KOPT-K1 (cell line): Measurements from ENCODE around the gene ABCC8.
"Not testable (repeated sequence)": the region's sequence is repeated elsewhere in the genome, so short reads cannot be mapped to it uniquely, and the experiment has no call there.

Experiments
- H3K27ac ChIP-seq: fragments of 200-600 bp; sonication (generic); 2 replicates; pipeline ENCODE4 v1.5.1; 2016; ENCODE audit warnings: antibody characterized with exemption, mild to moderate bottlenecking, low read depth, low read length; ENCODE audit not compliant: poor library complexity, severe bottlenecking
- H3K36me3 ChIP-seq: fragments of 200-600 bp; sonication (generic); 2 replicates; pipeline ENCODE4 v1.5.1; 2017; ENCODE audit warnings: antibody characterized with exemption, mild to moderate bottlenecking, low read length, moderate library complexity; ENCODE audit not compliant: insufficient read depth
- H3K9me3 ChIP-seq: fragments of 200-600 bp; sonication (generic); 2 replicates; pipeline ENCODE4 v1.5.1; 2017; ENCODE audit warnings: antibody characterized with exemption, low read length, mild to moderate bottlenecking; ENCODE audit not compliant: insufficient read depth, poor library complexity, severe bottlenecking

The ABCC8 gene

DNA sequence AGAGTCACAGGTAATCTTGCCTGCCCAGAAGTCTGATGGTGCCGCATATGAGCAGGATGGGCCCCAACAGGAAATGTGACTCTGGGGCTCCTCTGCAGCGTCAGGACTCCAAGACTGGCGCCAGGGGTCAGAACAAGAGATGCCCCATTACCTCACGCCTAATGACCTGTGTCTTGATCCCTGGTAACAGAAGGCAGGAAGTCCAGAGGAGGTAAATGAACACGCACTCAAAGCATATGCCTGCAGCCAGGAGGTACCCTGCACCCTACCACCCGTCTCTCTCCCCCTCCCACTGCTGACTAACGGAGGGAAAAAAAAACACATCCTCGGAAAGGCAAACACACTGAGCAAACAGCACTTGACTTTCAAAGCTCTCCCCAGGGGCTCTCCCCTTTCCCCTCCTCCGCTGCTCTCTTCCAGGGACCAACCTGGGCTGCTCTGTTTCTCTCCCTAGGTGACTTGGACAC lies 37.3 kb downstream of the ABCC8 start:
- peak overlapping the region; percentile 74 for H3K27ac ChIP-seq
- H3K36me3 ChIP-seq: no peaks in the 10 kb centered on the region
- peaks cover 10% of the 10 kb centered on the region for H3K9me3 ChIP-seq

DNA sequence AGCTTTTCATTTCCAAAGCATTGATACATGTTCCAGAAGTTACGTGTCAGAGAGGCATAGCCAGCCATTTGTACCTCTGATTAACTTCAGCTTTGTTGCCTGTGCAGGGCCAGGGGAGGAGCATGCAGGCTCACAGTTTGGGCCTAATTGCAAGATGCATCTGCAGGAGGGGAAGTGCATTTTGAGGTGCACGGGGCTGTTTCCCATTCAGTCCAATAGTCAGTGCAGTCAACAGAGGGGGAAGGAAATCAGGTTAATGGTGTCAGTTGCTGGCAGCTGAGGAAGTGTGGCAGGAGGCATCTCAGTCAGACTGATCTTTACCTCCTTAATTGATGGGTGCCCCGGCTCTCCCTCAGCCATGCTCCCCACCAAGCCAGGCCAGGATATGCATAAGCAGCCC lies 39.3 kb downstream of the ABCC8 start:
- Histone ChIP-seq H3K36me3 (no peaks in the 10 kb centered on the region), H3K9me3 (peaks cover 10% of the 10 kb centered on the region), H3K27ac (peak overlapping the region; percentile 74)

DNA sequence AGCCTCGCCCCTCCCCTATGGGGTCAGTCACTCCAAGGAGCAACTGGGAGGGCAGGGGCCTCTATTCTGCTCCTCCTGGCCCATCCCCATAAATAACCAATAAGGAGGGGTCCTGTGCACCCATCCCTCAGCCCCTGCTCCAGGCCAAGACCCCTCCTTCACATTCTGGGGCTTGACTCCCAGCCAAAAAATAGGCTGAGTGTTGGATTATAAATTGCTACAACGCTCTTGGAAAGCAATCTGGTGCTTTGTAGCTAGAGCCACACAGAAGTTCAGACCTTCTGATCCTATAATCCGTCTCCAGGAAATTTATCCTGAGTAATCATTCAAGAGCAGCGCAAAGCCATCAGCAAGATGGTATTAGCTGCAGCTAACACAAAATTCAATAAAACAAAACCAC lies 42.5 kb downstream of the ABCC8 start:
- no peaks in the 10 kb centered on the region for H3K36me3 ChIP-seq
- peak overlapping the region; percentile 2 for H3K27ac ChIP-seq
- no peaks in the 10 kb centered on the region for H3K9me3 ChIP-seq

DNA sequence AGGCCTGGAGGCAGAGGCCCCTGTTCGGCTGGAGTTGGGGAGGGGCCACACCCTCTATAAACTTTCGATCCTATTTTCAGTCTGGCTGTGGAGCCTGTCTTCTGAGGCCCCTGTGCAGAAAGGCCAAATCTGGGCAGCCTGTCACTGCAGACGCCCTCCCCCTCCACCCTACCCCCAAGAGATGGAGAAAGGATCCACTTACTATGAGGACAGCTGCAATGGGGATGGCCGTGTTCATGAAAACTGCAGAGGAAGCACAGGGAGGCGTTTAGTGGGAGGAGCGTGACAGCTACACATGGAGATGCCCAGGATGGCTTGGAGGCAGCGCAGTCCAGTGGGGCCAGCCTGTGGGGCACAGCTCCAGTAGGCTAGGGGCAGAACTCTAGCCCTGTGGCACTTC lies 44.6 kb downstream of the ABCC8 start:
- Histone ChIP-seq H3K36me3 (no peaks in the 10 kb centered on the region), H3K27ac (peak overlapping the region; percentile 42), H3K9me3 (no peaks in the 10 kb centered on the region)

DNA sequence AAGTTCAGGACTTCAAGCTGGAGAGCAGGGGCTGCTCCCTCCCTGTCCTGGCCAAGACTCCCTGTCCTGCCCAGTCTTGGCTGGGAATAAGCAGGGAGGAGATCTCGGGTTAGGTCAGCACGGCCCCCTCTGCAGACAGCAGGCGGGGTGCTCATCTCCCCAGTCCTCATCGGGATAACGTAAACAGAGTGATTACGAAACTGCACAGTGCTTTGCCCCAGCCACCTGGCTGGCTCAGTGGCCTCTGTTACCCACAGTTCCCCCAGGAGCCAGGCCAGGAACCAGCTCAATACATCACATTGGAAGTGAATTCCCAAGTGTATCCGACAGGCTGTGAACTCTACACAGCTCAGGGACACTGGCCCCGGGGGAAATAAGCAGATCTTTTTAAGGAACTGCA lies 45.5 kb downstream of the ABCC8 start:
- Histone ChIP-seq H3K27ac (peak overlapping the region; percentile 82), H3K9me3 (no peaks in the 10 kb centered on the region), H3K36me3 (no peaks in the 10 kb centered on the region)

DNA sequence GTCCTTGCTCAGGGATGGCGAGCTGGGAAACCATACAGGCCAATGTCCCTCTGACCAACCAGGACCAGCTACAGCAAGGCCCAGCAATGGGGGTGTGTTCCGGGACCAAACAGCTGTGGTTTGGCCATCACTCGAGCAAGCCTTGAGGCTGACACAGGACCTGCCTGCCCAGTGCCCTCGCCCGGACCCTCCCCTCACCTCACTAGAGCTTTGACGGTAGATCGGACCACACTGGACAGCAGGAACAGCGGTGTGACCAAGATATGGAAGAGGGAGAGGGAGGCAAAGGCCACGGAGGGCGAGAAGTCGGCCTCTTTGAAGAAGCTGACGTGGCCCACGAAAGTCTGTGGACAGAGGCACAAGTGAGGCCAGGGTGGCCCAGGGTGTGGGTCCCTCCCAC lies 46.0 kb downstream of the ABCC8 start:
- Histone ChIP-seq H3K36me3 (no peaks in the 10 kb centered on the region), H3K27ac (peak overlapping the region; percentile 82), H3K9me3 (no peaks in the 10 kb centered on the region)

DNA sequence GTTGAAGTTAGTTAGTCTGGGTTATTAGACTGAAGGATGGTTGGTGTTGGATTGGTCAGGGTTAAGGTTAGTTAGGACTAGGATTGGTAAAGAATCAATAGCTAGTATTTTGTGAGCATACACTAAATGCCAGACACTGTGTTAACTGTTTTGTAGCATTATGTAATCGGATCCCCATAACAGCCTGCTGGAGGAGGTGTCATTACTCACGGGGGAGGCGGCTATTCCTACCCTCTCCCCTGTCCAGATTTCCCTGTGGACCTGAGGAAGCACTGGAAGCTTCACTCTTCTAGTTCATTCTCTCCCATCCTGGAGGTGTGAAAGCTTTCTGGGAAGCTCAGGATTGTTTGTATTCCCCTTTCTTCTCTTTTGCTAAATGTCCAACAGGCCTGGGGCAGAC lies 47.7 kb downstream of the ABCC8 start:
- H3K9me3 ChIP-seq: no peaks in the 10 kb centered on the region
- H3K36me3 ChIP-seq: no peaks in the 10 kb centered on the region
- H3K27ac ChIP-seq: peak overlapping the region; percentile 82

DNA sequence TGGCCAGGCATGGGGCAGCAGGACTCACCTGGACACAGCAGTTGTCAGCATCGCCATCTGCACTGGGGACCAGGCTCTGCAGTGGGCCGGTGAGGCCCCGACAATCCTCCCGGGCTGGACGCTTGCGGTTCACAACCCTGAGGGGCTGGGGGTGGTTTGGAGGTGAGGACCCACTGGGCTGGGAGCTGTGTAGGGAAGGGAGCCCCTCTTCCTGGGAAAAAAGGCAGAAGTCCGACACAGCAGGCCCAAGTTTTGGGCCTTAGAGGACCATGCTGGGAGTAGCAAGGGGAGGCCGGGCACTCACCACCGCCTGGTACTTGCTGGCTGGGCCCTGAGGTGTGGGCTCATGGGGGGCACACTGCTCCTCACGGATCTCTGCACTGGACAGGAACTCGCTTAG lies 48.4 kb downstream of the ABCC8 start:
- H3K9me3 ChIP-seq: no peaks in the 10 kb centered on the region
- no peaks in the 10 kb centered on the region for H3K36me3 ChIP-seq
- H3K27ac ChIP-seq: peak overlapping the region; percentile 82

DNA sequence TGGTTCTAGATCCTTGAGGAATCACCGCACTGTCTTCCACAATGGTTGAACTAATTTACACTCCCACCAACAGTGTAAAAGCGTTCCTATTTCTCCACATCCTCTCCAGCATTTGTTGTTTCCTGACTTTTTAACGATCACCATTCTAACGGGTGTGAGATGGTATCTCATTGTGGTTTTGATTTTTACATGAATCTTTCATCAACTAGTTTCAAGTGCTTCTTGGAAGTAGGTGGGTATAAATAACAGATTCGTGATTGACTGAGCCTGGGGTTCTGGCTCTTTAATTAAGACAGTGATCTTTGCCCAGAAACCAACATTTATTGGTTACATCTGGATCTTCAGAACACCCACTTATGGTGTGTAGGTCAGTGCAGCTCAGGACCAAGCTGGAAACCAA lies 50.4 kb downstream of the ABCC8 start:
- H3K36me3 ChIP-seq, H3K9me3 ChIP-seq: not testable (repeated sequence)
- peak overlapping the region; percentile 82 for H3K27ac ChIP-seq

DNA sequence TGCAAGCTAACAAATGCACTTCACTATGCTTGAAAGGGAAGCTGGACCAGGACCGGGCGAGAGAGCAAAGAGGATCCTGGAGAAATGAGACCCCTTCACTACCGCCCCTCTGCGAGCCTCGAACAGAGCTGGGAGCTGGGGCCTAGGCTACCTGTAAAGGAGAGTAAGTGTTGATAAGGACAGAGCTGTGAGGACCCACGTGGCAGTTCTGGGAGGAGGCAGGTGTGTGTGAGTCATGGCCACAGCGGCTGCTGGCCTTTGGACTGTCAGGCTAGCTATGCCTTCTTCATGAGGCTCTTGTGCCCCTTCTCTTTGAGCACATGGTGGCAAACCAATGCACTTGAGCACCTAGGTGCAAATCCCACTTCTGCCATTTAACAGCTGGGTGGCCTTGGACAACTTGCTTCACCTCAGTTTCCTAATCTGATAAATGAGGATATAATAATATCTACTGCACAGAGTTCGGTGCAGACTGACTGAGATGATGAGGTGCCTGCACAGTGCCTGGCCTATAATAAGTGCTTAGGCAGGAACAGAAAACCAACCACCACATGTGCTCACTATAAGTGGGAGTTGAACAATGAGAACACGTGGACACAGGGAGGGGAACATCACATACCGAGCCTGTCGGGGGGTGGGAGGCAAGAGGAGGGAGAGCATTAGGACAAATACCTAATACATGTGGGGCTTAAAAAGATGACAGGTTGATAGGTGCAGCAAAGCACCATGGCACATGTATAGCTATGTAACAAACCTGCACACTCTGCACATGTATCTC lies 52.9 kb downstream of the ABCC8 start:
- Histone ChIP-seq H3K27ac (peak overlapping the region; percentile 82), H3K36me3 (no peaks in the 10 kb centered on the region), H3K9me3 (no peaks in the 10 kb centered on the region)

DNA sequence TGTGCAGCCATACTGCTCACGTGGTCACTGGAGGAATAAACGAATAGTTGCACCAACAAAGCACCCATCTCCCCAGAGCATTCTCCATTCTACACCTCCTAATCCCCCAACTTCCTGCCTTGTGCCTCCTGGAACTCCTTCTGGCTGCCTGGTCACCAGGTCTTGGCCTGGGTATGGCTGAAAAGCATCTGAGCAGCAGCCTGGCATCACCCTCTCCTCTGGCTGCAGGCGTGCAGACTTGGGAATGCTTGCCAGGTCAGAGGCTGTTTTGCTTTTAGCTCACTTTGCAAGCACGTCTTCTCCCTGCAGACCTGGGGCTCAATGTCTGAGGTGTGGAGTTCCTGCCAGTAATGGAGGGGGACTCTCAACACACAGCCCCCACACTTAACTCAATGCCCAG lies 54.9 kb downstream of the ABCC8 start:
- Histone ChIP-seq H3K36me3 (no peaks in the 10 kb centered on the region), H3K27ac (peak overlapping the region; percentile 82), H3K9me3 (no peaks in the 10 kb centered on the region)

DNA sequence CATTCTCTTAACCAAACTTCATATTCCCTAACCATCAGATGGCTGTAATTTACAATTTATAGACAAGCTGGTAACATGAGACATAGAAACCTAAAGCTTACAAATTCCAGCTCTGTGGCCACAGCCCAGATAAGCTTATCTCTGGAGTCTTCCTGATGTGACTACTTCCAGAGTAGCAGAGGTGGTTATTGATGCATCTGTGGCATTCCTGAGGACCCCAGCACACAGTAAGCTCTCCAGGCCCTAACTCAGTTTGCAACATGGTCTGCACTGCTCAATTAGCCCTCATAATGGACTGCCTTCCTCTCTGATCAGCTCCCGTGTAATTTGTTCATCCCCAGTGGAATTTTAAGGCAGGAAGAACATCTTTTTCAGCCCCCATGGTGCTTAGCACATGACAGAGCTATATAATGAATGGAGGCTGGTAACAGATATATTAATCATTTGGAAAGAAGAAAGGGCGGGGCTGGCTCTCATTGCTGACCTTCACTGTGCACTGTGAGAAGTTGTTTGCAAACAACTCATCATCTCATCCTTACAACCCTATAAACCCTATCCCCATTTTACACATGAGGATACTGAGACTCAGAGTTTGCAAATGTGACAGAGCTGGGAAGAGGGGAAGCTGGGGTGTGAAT lies 58.1 kb downstream of the ABCC8 start:
- Histone ChIP-seq H3K9me3 (no peaks in the 10 kb centered on the region), H3K36me3 (no peaks in the 10 kb centered on the region)

DNA sequence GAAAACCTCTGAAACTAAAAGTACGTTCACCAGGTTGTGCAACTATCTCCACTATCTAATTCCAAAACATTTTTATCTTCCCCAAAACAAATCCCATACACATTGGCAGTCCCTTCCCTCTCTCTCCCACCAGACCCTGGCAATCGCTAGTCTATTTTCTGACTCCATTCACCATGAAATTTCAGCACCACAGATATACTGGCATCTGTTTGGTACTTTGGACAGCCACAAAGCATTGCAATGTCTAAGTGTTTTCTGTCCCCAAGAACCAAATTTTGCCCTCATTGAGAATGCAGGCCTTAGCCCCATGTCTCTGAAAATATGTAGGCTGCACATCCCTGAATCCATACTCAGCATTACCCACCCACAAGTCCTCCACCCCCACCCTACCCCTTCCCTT lies 60.2 kb downstream of the ABCC8 start:
- Histone ChIP-seq H3K9me3 (no peaks in the 10 kb centered on the region), H3K27ac (peak overlapping the region; percentile 80), H3K36me3 (no peaks in the 10 kb centered on the region)

More for the DNA sequence above, 58.1 kb downstream of the ABCC8 start:
- no peak overlapping the region for H3K27ac ChIP-seq

DNA sequence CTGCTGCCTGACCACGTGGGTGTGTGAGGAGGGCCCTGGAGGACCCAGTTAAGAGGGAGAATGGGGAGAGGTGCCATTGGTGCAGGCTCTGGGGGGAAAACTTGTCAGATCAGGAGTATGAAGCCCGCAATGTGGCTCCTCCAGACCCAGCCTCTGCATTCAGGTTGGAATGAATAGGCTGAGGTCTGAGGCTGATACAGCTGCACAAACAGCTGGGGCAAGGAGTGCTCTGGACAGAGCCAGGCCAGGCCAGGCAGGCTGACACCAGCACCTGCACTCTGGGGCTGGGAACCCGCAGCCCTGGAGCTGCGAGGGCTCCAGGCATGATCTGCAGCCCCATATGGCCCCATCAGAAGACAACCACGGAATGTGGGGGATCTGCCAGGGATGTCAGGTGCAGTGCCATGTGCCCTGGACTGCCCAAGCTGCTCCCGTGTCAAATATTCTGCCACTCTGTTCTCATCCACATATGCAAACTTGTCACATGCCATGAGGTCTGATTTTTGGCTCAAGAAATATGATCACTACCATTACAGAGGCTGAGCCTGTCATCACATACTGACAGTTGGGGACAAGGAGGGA lies 61.0 kb downstream of the ABCC8 start:
- no peaks in the 10 kb centered on the region for H3K9me3 ChIP-seq
- H3K27ac ChIP-seq: peak overlapping the region; percentile 80

DNA sequence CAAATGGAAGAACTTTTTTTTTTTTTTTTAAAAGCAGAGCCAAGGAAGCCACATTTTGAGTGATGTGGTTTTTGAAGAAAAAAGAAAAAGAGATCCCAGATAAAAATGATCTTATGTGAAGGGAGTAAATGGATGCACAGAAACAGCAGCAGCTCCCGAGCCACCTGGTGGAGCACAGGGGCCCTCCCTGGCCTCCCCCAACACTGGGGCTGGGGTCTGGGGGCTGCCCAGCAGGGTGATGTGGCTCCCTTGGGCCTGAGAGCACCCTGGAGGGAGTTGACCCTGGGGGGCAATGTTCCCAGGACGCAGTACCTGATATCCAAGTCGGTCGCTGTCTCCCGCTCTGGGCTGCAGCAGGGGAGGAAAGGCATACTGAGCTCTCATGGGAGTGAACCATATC lies 61.7 kb downstream of the ABCC8 start:
- H3K36me3 ChIP-seq: no peaks in the 10 kb centered on the region
- no peaks in the 10 kb centered on the region for H3K9me3 ChIP-seq
- peak overlapping the region; percentile 80 for H3K27ac ChIP-seq

More for the DNA sequence above, 61.0 kb downstream of the ABCC8 start:
- no peaks in the 10 kb centered on the region for H3K36me3 ChIP-seq
